ENCODE results near the gene KSR1.
A peak's percentile ranks its signal among the peaks of the same experiment; 100 is the strongest.
"Not testable (repeated sequence)": the region's sequence is repeated elsewhere in the genome, so short reads cannot be mapped to it uniquely, and the experiment has no call there.

KSR1 gene

DNA sequence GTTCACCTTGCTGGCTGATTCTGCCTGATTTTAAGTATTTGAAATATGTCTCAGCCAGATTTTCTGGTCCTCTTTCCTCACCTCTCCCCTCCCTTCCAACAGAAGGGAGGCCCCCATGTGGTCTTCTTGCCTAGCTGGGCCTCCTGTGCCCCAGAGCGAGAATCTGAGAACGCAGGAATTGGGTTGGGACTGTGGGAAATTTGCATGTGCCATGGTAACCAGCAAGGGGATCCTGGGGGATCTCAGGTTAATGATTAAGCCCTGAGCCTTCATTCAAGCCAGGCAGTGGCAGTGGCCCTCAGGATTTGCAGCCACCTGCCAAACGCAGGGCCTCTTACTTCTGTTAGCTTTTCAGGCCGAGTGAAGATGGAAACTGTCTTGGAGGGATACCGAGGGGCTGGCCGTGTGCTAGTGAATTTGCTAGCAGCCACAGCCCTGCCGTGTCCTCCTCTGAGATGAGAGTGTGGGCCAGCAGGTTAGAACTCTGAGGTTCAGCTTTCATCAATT is 40.2 kb downstream of the KSR1 start:
- DNase-seq, result no peak

DNA sequence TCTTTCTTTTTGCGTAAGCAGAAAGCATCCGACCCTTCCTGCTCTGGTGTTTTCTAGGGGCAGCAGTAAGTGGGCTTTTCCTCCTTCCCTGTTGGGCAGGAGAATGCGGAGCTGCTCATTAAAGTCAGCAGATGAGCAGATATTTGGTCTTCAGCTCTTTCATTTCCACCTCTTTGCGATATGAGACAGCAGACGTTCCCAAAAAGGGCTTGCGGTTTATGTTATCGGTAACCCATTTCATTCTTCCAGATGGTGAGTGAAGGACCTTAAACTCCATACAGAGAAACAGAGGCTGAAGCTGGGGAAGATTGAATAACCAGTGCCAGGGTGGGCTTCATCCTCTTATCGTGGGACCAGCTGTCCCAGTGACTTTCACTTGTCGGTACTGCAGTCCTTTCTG is 40.7 kb downstream of the KSR1 start:
- DNase-seq, result no peak

- no peak for DNase-seq
Measured at GRCh38 chr17:27497696-27498095, 41.4 kb downstream of the KSR1 start.

GRCh38 chr17:27498615-27499309 is 42.5 kb downstream of the KSR1 start:
- no peak for DNase-seq

GRCh38 chr17:27499451-27500265 is 43.4 kb downstream of the KSR1 start:
- DNase-seq, result peak; percentile 77

DNA sequence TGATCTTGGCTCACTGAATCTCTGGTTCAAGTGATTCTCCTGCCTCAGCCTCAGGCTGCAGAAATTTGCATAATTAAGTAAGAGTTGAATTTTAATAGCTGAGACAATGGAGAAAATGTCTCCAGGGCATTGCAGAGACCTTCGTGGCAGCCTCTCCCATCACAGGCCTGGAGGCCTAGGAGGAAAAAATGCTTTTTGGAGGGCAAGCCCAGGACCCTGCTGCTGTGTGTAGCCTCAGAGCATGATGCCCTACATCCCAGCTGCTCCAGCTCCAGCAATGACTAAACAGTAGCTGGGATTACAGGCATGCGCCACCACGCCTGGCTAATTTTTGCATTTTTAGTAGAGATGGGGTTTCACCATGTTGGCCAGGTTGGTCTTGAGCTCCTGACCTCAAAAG is 45.1 kb downstream of the KSR1 start:
- DNase-seq, result not testable (repeated sequence)

DNA sequence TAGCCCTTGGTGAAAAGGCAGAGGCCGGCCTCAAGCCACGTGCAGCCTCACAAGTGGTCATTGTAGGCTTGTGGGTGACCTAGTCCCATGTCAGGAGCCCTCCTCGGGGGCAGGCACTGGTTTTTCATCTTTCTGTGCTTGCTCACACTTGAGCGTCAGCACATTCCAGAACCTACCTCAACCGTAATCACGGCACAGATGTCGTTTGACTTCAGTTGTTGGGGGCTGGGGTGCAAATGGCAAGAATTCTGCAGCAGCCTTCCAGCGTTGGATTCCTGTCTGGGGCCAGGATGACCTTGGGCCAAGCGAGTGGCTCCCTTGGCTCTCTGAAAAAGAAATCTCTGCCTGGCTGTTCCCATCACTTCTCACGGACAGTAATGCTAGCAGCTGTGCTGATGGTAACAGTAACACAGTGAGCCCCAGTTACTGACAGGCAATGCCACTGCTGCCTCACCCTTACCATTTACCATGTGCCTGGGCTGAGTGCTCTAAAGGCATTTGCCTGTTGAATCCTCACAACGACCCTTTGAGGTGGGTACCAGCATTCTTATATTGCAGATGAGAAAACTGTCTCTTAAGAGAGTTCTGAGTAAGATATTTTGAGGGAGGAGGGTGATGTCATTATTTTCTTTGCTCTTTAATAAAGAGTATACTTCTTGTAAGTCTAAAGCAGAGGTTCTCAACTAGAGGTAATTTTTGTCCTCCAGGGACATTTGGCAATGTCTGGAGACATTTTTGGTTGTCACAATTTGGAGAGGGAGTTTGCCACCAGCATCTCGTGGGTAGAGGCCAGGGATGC is 46.5 kb downstream of the KSR1 start:
- DNase-seq, result no peak

GRCh38 chr17:27503611-27504010 is 47.4 kb downstream of the KSR1 start:
- no peak for DNase-seq

DNA sequence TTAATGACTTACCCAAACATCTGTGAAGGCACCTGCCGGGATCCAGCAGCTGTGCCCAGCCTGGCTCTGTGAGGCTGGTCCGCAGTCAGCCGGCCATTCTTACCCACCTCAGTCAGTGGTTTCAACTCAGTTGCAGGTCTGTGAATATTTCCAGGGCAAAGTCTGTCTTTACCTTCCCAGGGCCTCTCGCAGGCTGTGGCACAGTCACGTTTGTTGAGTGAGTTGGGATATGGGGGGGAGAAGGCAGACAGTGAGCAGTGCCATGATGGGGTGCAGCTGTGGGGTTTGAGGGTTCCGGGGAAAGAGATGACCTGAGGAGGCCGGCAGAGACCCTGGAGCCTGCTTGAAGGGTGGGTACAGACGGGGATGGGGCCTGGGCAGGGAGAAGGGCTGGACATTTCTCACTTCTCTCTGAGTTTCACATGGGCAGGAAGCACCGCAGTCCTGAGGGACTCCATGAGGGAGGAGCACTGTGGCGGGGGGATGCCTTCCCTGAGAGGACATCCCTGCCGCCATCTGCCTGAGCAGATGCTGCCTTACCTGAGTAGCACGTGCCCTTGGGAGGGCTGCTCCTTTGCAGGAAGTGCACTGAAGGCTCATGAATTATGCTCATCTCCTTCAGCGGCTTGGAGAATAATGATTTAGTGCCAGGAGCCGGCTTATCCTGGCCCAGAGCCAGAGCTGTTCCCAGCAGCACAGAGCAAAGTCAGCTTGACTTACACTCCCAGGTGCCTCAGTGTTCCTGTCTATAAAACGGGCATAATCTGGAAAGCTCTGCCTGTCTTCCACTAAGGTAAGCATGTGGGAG is 48.1 kb downstream of the KSR1 start:
- no peak for DNase-seq

DNA sequence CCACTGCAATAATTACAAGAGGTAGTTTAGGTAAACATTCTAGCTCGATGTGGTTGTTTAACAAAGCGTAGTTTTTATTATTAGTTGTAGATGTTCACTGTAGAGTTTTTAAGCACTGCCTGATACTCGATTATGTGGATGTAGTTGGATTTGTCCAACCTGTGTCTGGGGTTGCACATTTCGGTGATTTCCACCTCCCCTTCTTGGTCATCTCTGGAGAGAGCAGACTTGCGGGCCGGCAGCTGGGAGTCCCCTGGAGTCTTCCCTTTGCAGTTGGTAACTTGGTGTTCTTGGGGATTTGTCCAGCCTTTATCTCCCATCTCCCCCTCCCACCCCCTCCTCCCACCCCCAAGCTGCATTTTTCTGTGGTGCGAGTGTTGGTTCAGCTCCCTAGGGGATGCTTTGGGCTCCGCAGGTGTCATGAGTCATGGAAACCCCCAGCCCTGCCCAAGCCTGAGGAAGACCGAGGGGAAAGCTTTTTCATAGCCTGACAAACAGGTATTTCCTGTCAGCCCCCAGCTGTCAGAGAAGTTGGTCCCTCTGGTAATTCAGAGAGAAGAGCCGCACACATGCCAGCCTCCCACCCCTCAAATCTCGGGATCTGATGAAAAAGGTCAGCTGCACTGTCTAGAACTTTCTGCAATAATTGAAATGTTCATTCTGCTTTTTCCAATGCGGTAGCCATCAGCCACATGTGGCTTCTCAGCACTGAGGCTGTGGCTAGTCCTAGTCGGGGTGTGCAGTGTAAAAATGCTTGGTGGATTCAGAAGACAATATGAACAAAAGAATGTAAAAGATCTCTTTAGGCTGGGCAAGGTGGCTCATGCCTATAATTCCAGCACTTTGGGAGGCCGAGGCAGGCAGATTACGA is 50.3 kb downstream of the KSR1 start:
- DNase-seq, result no peak

- no peak for DNase-seq
Measured at GRCh38 chr17:27511168-27511883, 55.1 kb downstream of the KSR1 start.

GRCh38 chr17:27512031-27512430 is 55.8 kb downstream of the KSR1 start:
- DNase-seq, result no peak

DNA sequence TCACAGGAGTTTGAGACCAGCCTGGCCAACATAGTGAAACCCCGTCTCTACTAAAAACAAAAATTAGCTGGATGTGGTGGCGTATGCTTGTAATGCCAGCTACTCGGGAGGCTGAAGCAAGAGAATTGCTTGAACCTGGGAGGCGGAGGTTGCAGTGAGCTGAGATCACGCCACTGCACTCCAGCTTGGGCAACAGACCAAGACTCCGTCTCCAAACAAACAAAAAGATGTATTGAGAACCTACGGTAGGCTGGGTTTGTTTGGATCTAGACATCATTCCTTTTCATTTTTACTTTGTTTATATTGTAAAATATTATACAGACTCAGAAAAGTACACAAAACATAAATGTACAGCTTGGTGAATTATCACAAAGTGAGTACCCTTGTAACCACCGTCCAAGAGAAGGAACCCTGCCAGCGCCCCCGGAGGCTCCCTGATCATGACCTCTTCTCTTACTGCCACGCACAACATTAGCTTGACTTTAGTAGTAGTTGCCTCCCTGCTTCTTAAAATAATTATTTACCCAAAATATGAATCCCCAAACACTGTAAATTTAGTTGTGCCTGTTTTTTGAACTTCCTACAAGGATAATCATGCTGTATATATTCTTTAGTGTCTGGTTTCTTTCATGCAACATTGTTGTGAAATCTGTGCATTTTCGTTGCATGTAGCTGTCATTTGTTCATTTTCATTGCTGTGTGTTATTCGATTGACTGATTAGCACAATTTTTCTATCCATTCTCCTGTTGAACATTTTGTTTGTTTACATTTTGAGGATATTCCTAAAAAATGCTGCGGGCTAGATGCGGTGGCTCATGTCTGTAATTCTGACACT is 56.5 kb downstream of the KSR1 start:
- no peak for DNase-seq

- DNase-seq, result no peak
Measured at GRCh38 chr17:27513849-27514248, 57.6 kb downstream of the KSR1 start.

- no peak for DNase-seq
Measured at GRCh38 chr17:27514595-27515413, 58.6 kb downstream of the KSR1 start.

DNA sequence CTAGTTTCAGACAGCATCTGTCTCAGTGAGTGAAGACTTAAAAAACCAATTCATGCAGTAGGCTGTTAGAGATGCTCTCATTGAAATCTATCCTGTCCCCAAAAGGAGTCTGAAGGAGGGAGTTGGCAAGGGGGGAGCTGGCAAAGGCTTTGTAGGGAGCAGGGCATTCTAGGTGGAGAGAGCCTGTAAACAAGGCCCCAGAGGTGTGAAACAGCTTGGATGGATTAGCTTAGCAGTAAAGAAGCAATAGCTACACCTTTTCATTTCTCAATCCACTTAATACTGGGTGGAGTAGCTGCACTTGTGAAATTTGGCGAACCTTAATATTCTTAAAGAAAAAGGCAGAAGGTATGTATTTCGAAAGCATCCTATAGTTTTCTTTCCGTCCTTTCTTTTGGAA is 61.8 kb downstream of the KSR1 start:
- no peak for DNase-seq

GRCh38 chr17:27518545-27519521 is 62.6 kb downstream of the KSR1 start:
- DNase-seq, result no peak

- no peak for DNase-seq
Measured at GRCh38 chr17:27519550-27519949, 63.3 kb downstream of the KSR1 start.

Data from hematopoietic multipotent progenitor cell treated with erythropoietin and hydrocortisone succinate and interleukin-3 and kit ligand, for 8 days (in vitro differentiated cells).